WTC11 (cell line): ENCODE results near the gene SNCAIP. TPM values are rescaled to one million over a fixed set of nuclear protein-coding genes. Genes with fewer than 3 reads are reported as not detected.

Experiments used
- ATAC-seq: fragments of 200-7000 bp; cut with Tn5 transposase; 2 replicates; pipeline ENCODE4 v1.10.0; 2021; ENCODE audit warnings: mild to moderate bottlenecking, moderate library complexity
- CTCF ChIA-PET: fragments of 300-600 bp; sonication (Branson Sonifier 250); formaldehyde crosslinking; loops from one replicate; lab custom pipeline; 2021; ENCODE audit warnings: antibody characterized with exemption; lab: Charles Lee
- POLR2A ChIA-PET: fragments of 350-600 bp; sonication (Branson Sonifier 250); formaldehyde crosslinking; loops from one replicate; lab custom pipeline; 2021; ENCODE audit warnings: antibody characterized with exemption; lab: Charles Lee
- DNase-seq: peaks from one replicate; pipeline ENCODE4 v3.0.0; 2021; ENCODE audit warnings: low spot score
- H3K27ac Mint-ChIP-seq: 2 replicates; pipeline ENCODE4 v1.8.0; 2021; ENCODE audit warnings: mixed read lengths
- H3K27me3 Mint-ChIP-seq: 2 replicates; pipeline ENCODE4 v1.8.0; 2021; ENCODE audit warnings: low read depth, mild to moderate bottlenecking, moderate library complexity, mixed read lengths
- H3K36me3 Mint-ChIP-seq: 2 replicates; pipeline ENCODE4 v1.8.0; 2021; ENCODE audit warnings: mixed read lengths
- H3K4me1 Mint-ChIP-seq: 2 replicates; pipeline ENCODE4 v1.8.0; 2022; ENCODE audit warnings: mixed read lengths
- H3K4me3 Mint-ChIP-seq: 2 replicates; pipeline ENCODE4 v1.8.0; 2021; ENCODE audit warnings: mild to moderate bottlenecking, moderate library complexity, mixed read lengths
- H3K9me3 Mint-ChIP-seq: 2 replicates; pipeline ENCODE4 v1.8.0; 2021; ENCODE audit warnings: mixed read lengths
- AFF4 ChIP-seq: sonication (generic); formaldehyde crosslinking; IDR thresholded peaks from 2 replicates; pipeline ENCODE4 v1.8.1; 2023; ENCODE audit warnings: mild to moderate bottlenecking, missing genetic modification reagents, borderline replicate concordance
- ATF3 ChIP-seq: sonication (generic); formaldehyde crosslinking; conservative IDR thresholded peaks from 2 replicates; pipeline ENCODE4 v1.8.1; 2022; ENCODE audit warnings: mild to moderate bottlenecking, missing genetic modification reagents
- CBFB ChIP-seq: sonication (generic); formaldehyde crosslinking; IDR thresholded peaks from 2 replicates; pipeline ENCODE4 v1.8.1; 2022; ENCODE audit warnings: mild to moderate bottlenecking, low read depth, missing genetic modification reagents
- CREM ChIP-seq: sonication (generic); formaldehyde crosslinking; IDR thresholded peaks from 2 replicates; pipeline ENCODE4 v1.8.1; 2022; ENCODE audit warnings: mild to moderate bottlenecking, missing genetic modification reagents, moderate library complexity
- EMX1 ChIP-seq: fragments of 250-450 bp; sonication (Bioruptor Pico); IDR thresholded peaks from 2 replicates; pipeline ENCODE4 v1.8.0; 2021; ENCODE audit warnings: mild to moderate bottlenecking
- ETV6 ChIP-seq: sonication (generic); formaldehyde crosslinking; IDR thresholded peaks from 2 replicates; pipeline ENCODE4 v1.8.1; 2022; ENCODE audit warnings: mild to moderate bottlenecking, missing genetic modification reagents
- FOXJ3 ChIP-seq: sonication (generic); formaldehyde crosslinking; IDR thresholded peaks from 2 replicates; pipeline ENCODE4 v1.9.0; 2021; ENCODE audit warnings: missing genetic modification reagents, mild to moderate bottlenecking, borderline replicate concordance
- FOXP1 ChIP-seq: sonication (generic); formaldehyde crosslinking; IDR thresholded peaks from 2 replicates; pipeline ENCODE4 v1.8.0; 2022; ENCODE audit warnings: missing genetic modification reagents, mild to moderate bottlenecking, moderate library complexity, borderline replicate concordance
- HMGA2 ChIP-seq: fragments of 250-450 bp; sonication (Bioruptor Pico); IDR thresholded peaks from 2 replicates; pipeline ENCODE4 v1.4.0; 2021; ENCODE audit warnings: mild to moderate bottlenecking, moderate library complexity
- IRF2 ChIP-seq: sonication (generic); formaldehyde crosslinking; IDR thresholded peaks from 2 replicates; pipeline ENCODE4 v1.8.0; 2022; ENCODE audit warnings: low read depth, missing genetic modification reagents, borderline replicate concordance
- MLX ChIP-seq: sonication (generic); formaldehyde crosslinking; IDR thresholded peaks from 2 replicates; pipeline ENCODE4 v1.8.1; 2023; ENCODE audit warnings: mild to moderate bottlenecking, missing genetic modification reagents, moderate library complexity
- MXD4 ChIP-seq: fragments of 250-450 bp; sonication (Bioruptor Pico); IDR thresholded peaks from 2 replicates; pipeline ENCODE4 v1.8.0; 2021; ENCODE audit warnings: mild to moderate bottlenecking, moderate library complexity, borderline replicate concordance
- NR1H2 ChIP-seq: sonication (generic); formaldehyde crosslinking; IDR thresholded peaks from 2 replicates; pipeline ENCODE4 v1.9.0; 2021; ENCODE audit warnings: mild to moderate bottlenecking, moderate library complexity, missing genetic modification reagents
- NR2C2 ChIP-seq: sonication (generic); formaldehyde crosslinking; IDR thresholded peaks from 2 replicates; pipeline ENCODE4 v1.8.0; 2022; ENCODE audit warnings: mild to moderate bottlenecking, missing genetic modification reagents
- RELA ChIP-seq: sonication (generic); formaldehyde crosslinking; IDR thresholded peaks from 2 replicates; pipeline ENCODE4 v1.8.1; 2022; ENCODE audit warnings: missing genetic modification reagents, mild to moderate bottlenecking, borderline replicate concordance
- SMAD3 ChIP-seq: sonication (generic); formaldehyde crosslinking; IDR thresholded peaks from 2 replicates; pipeline ENCODE4 v1.8.0; 2022; ENCODE audit warnings: missing genetic modification reagents, mild to moderate bottlenecking, borderline replicate concordance
- TEAD1 ChIP-seq: sonication (generic); formaldehyde crosslinking; IDR thresholded peaks from 2 replicates; pipeline ENCODE4 v1.8.0; 2022; ENCODE audit warnings: mild to moderate bottlenecking, missing genetic modification reagents
- ZBTB21 ChIP-seq: sonication (generic); formaldehyde crosslinking; IDR thresholded peaks from 2 replicates; pipeline ENCODE4 v1.8.1; 2023; ENCODE audit warnings: mild to moderate bottlenecking, missing genetic modification reagents, borderline replicate concordance
- ZMAT4 ChIP-seq: fragments of 250-450 bp; sonication (Bioruptor Pico); IDR thresholded peaks from 2 replicates; pipeline ENCODE4 v1.9.0; 2021; ENCODE audit warnings: mild to moderate bottlenecking
- ZNF138 ChIP-seq: sonication (generic); formaldehyde crosslinking; conservative IDR thresholded peaks from 2 replicates; pipeline ENCODE4 v1.8.1; 2022; ENCODE audit warnings: mild to moderate bottlenecking, moderate library complexity, missing genetic modification reagents
- ZNF232 ChIP-seq: sonication (generic); formaldehyde crosslinking; IDR thresholded peaks from 2 replicates; pipeline ENCODE4 v1.8.0; 2022; ENCODE audit warnings: mild to moderate bottlenecking, missing genetic modification reagents
- ZNF317 ChIP-seq: sonication (generic); formaldehyde crosslinking; IDR thresholded peaks from 2 replicates; pipeline ENCODE4 v1.8.1; 2023; ENCODE audit warnings: low read depth, mild to moderate bottlenecking, moderate library complexity, missing genetic modification reagents, borderline replicate concordance
- ZNF396 ChIP-seq: fragments of 250-450 bp; sonication (Bioruptor Pico); IDR thresholded peaks from 2 replicates; pipeline ENCODE4 v1.8.0; 2021; ENCODE audit warnings: mild to moderate bottlenecking, moderate library complexity, borderline replicate concordance
- ZNF423 ChIP-seq: fragments of 250-450 bp; sonication (Bioruptor Pico); IDR thresholded peaks from 2 replicates; pipeline ENCODE4 v2.1.2; 2022; ENCODE audit warnings: mild to moderate bottlenecking, moderate library complexity
- ZNF671 ChIP-seq: fragments of 250-450 bp; sonication (Bioruptor Pico); IDR thresholded peaks from 2 replicates; pipeline ENCODE4 v1.8.0; 2021; ENCODE audit warnings: mild to moderate bottlenecking
- total RNA-seq: library from RNA; stranded (reverse); gene quantifications from 3 replicates; pipeline ENCODE4 v1.2.3, GENCODE V29; 2021
- TF ChIP-seq, protein P1 (sequence below): fragments of 250-450 bp; sonication (Bioruptor Pico); IDR thresholded peaks from 2 replicates; pipeline ENCODE4 v2.1.2; 2022; ENCODE audit warnings: mild to moderate bottlenecking, moderate library complexity
- TF ChIP-seq, protein P2 (sequence below): sonication (generic); formaldehyde crosslinking; IDR thresholded peaks from 2 replicates; pipeline ENCODE4 v1.8.0; 2022; ENCODE audit warnings: mild to moderate bottlenecking, missing genetic modification reagents
- TF ChIP-seq, protein P3 (sequence below): sonication (generic); formaldehyde crosslinking; IDR thresholded peaks from 2 replicates; pipeline ENCODE4 v1.8.1; 2023; ENCODE audit warnings: mild to moderate bottlenecking, missing genetic modification reagents, moderate library complexity

The SNCAIP gene
- total RNA-seq, 1 experiment from 2014 or later, result 10.0 TPM

DNA sequence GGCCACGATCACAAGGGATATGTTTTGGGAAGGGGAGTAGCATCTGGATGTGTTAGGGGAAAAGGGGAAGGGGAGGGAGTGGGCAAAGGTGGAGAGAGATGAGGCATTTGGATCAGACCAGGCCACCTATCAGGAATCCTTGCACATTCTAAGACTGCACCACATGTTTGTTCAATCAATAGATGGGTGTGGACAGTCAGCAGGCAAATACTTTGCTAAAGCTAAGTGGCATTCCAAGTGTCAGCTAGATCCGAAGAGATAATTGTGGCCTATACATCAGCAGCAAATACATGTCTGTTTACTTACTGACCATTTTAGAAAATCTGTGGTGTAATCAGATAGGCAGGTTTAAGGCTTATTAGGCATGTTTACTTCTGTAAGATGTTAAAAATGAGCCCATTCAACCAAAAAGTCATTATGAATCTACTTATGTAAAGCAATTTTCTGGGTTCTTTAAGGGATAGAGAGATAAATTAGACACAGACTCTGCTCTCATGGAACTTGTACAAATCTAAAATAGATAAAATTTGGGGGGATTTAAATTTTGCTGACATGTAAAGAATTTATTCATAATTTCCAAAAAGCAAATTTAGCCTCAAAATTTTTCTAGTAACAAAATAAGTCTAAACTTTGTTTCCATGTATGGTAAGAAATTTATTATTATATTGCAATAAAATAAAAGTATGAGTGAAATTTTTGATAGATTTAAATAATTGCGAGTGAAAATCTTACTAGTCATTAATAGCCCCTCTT, 107.3 kb downstream of the SNCAIP start:
- ChIA-PET POLR2A (no interaction called here), CTCF (no interaction called here)
- Mint-ChIP-seq H3K27ac (no peak overlapping the region), H3K4me1 (peaks cover 33% of the 10 kb centered on the region), H3K27me3 (no peaks in the 10 kb centered on the region), H3K9me3 (no peaks in the 10 kb centered on the region), H3K4me3 (no peak overlapping the region), H3K36me3 (peaks cover 6% of the 10 kb centered on the region)
- DNase-seq (no peak), ATAC-seq (no peak)
- no peak for TF ChIP-seq MXD4
- TF ChIP-seq MLX, result no peak
- no peak for TF ChIP-seq ZNF232
- TF ChIP-seq ZNF138 (CRISPR knock-in tag), result no peak
- no peak for TF ChIP-seq ZNF317
- TF ChIP-seq ATF3 (CRISPR knock-in tag), result no peak
- no peak for TF ChIP-seq ZMAT4 (CRISPR knock-in tag)
- no peak for TF ChIP-seq FOXP1 (CRISPR knock-in tag)
- no peak for TF ChIP-seq ZNF396
- no peak for TF ChIP-seq HMGA2 (CRISPR knock-in tag)
- TF ChIP-seq RELA (CRISPR knock-in tag), result no peak
- TF ChIP-seq, protein P1, sequence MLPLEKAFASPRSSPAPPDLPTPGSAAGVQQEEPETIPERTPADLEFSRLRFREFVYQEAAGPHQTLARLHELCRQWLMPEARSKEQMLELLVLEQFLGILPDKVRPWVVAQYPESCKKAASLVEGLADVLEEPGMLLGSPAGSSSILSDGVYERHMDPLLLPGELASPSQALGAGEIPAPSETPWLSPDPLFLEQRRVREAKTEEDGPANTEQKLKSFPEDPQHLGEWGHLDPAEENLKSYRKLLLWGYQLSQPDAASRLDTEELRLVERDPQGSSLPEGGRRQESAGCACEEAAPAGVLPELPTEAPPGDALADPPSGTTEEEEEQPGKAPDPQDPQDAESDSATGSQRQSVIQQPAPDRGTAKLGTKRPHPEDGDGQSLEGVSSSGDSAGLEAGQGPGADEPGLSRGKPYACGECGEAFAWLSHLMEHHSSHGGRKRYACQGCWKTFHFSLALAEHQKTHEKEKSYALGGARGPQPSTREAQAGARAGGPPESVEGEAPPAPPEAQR (CRISPR knock-in tag), result no peak
- no peak for TF ChIP-seq ZBTB21 (CRISPR knock-in tag)

GRCh38 chr5:122420091-122420490, 108.1 kb downstream of the SNCAIP start:
- DNase-seq, result no peak
- H3K4me3 Mint-ChIP-seq, result no peak overlapping the region
- CTCF ChIA-PET, result no interaction called here
- H3K4me1 Mint-ChIP-seq, result peaks cover 36% of the 10 kb centered on the region
- no peak overlapping the region for H3K27ac Mint-ChIP-seq
- TF ChIP-seq NR1H2 (CRISPR knock-in tag), result no peak
- TF ChIP-seq, protein P2, sequence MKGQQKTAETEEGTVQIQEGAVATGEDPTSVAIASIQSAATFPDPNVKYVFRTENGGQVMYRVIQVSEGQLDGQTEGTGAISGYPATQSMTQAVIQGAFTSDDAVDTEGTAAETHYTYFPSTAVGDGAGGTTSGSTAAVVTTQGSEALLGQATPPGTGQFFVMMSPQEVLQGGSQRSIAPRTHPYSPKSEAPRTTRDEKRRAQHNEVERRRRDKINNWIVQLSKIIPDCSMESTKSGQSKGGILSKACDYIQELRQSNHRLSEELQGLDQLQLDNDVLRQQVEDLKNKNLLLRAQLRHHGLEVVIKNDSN (CRISPR knock-in tag), result no peak
- no peak for TF ChIP-seq ZNF423
- no peak for TF ChIP-seq ZMAT4 (CRISPR knock-in tag)
- TF ChIP-seq ETV6, result no peak
- TF ChIP-seq IRF2 (CRISPR knock-in tag), result no peak
- TF ChIP-seq, protein P3, sequence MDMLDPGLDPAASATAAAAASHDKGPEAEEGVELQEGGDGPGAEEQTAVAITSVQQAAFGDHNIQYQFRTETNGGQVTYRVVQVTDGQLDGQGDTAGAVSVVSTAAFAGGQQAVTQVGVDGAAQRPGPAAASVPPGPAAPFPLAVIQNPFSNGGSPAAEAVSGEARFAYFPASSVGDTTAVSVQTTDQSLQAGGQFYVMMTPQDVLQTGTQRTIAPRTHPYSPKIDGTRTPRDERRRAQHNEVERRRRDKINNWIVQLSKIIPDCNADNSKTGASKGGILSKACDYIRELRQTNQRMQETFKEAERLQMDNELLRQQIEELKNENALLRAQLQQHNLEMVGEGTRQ (CRISPR knock-in tag), result no peak
- no peak for TF ChIP-seq SMAD3
- no peak for TF ChIP-seq HMGA2 (CRISPR knock-in tag)
- no peak for TF ChIP-seq ZNF232
- no peak for TF ChIP-seq AFF4 (CRISPR knock-in tag)
- TF ChIP-seq EMX1 (CRISPR knock-in tag), result no peak
- TF ChIP-seq NR2C2 (CRISPR knock-in tag), result no peak
- TF ChIP-seq ZNF671 (CRISPR knock-in tag), result no peak
- no peak for TF ChIP-seq CBFB
- TF ChIP-seq CREM (CRISPR knock-in tag), result no peak
- no peak for TF ChIP-seq TEAD1
- TF ChIP-seq FOXJ3 (CRISPR knock-in tag), result no peak
- no peak for TF ChIP-seq ZNF138 (CRISPR knock-in tag)
- TF ChIP-seq, all 79 proteins: peak for 0
- no peak for ATAC-seq
- H3K36me3 Mint-ChIP-seq, result peaks cover 6% of the 10 kb centered on the region
- POLR2A ChIA-PET, result no interaction called here
- H3K27me3 Mint-ChIP-seq, result no peaks in the 10 kb centered on the region
- H3K9me3 Mint-ChIP-seq, result no peaks in the 10 kb centered on the region
